ENCODE data around the gene ARPP21.

The ARPP21 gene

GRCh38 chr3:35724106-35724505 lies 84.8 kb downstream of the ARPP21 start:
- TF ChIP-seq, protein P1, sequence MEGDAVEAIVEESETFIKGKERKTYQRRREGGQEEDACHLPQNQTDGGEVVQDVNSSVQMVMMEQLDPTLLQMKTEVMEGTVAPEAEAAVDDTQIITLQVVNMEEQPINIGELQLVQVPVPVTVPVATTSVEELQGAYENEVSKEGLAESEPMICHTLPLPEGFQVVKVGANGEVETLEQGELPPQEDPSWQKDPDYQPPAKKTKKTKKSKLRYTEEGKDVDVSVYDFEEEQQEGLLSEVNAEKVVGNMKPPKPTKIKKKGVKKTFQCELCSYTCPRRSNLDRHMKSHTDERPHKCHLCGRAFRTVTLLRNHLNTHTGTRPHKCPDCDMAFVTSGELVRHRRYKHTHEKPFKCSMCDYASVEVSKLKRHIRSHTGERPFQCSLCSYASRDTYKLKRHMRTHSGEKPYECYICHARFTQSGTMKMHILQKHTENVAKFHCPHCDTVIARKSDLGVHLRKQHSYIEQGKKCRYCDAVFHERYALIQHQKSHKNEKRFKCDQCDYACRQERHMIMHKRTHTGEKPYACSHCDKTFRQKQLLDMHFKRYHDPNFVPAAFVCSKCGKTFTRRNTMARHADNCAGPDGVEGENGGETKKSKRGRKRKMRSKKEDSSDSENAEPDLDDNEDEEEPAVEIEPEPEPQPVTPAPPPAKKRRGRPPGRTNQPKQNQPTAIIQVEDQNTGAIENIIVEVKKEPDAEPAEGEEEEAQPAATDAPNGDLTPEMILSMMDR (conservative IDR thresholded peaks at IDR 0.05; ENCODE audit: low read depth, low read length) = no peak
- H3K4me3 ChIP-seq (ENCODE audit: low read length) = no peak overlapping the region
- DNase-seq (ENCODE audit: low read depth) = no peak

- TF ChIP-seq, protein P1 (conservative IDR thresholded peaks at IDR 0.05; ENCODE audit: low read depth, low read length) = no peak
- no peak for DNase-seq (ENCODE audit: low read depth)
- no peak overlapping the region for H3K4me3 ChIP-seq (ENCODE audit: low read length)
These were observed 87.9 kb downstream of the ARPP21 start for GRCh38 chr3:35727179-35727578.

DNA sequence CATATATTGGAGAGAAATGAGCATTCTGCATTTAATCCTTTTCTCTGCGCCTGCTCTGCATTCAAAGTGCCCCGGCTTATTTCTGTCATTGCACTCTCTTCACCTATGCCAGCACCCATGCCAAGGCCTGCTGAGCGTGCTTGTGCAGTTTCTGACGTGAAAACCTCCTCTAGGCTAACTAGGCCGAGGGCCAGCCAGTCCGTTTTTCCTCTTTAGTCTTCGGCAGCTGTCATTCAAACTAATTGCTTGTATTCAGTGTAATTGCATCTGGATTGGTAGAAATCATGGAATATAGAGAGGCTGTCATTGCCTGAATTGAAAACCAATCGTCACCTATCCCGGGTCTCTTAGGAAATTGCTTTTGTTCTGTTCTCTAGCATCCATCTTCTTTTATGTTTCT lies 94.0 kb downstream of the ARPP21 start:
- TF ChIP-seq, protein P1 (conservative IDR thresholded peaks at IDR 0.05; ENCODE audit: low read depth, low read length) = no peak
- no peak overlapping the region for H3K4me3 ChIP-seq (ENCODE audit: low read length)
- DNase-seq (ENCODE audit: low read depth) = no peak

- TF ChIP-seq, protein P1 (conservative IDR thresholded peaks at IDR 0.05; ENCODE audit: low read depth, low read length) = no peak
These were observed 94.5 kb downstream of the ARPP21 start for GRCh38 chr3:35733864-35734263.

DNA sequence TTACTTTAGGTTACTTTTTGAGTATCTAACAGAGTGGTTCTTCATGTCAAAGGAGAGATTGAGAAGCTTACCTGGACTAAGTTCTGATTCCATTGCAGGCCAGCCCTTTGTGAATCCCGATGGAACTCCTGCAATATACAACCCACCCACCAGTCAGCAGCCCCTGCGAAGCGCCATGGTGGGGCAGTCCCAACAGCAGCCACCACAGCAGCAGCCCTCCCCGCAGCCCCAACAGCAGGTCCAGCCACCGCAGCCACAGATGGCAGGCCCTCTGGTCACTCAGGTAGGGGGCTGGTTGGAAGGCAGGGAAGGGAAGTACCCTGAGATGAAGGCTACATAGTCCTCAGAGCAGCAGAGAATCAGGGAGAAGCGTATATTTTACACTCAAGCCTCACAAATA lies 97.8 kb downstream of the ARPP21 start:
- H3K4me3 ChIP-seq (ENCODE audit: low read length) = no peak overlapping the region
- no peak for DNase-seq (ENCODE audit: low read depth)
- TF ChIP-seq, protein P1 (conservative IDR thresholded peaks at IDR 0.05; ENCODE audit: low read depth, low read length) = no peak

More at GRCh38 chr3:35733864-35734263, 94.5 kb downstream of the ARPP21 start:
- DNase-seq (ENCODE audit: low read depth) = no peak
- no peak overlapping the region for H3K4me3 ChIP-seq (ENCODE audit: low read length)

DNA sequence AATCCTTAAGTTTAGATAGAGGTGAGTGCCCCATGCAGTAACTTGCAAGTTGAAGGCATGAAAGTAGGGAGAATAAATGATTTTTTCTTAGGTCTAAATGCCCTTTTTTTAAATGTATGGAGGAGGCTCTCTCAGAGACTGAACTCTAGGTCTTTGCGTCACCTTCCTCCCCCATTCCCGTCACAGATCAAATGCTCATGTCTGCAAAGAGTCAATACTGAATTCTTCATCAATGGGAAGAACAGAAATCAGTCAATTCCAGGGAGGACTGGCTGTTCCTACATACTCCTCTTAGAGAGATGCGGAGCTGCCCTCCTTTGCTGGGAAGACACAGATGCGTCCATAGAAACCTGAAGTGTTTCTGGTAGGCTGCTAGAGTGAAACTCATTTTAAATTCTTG lies 98.2 kb downstream of the ARPP21 start:
- H3K4me3 ChIP-seq (ENCODE audit: low read length) = no peak overlapping the region
- TF ChIP-seq, protein P1 (conservative IDR thresholded peaks at IDR 0.05; ENCODE audit: low read depth, low read length) = no peak
- no peak for DNase-seq (ENCODE audit: low read depth)

- no peak for DNase-seq (ENCODE audit: low read depth)
- no peak overlapping the region for H3K4me3 ChIP-seq (ENCODE audit: low read length)
- TF ChIP-seq, protein P1 (conservative IDR thresholded peaks at IDR 0.05; ENCODE audit: low read depth, low read length) = no peak
These were observed 98.8 kb downstream of the ARPP21 start for GRCh38 chr3:35737934-35738706.

Measured in retinal pigment epithelial cell (primary cell).